HG03469 (cell line): ENCODE data around the gene ANKK1.

Experiments
- ATAC-seq: cut with Tn5 transposase; IDR thresholded peaks from one replicate; pipeline ENCODE4 v1.9.1; 2021; ENCODE audit warnings: mild to moderate bottlenecking, moderate library complexity, moderate number of reproducible peaks; ENCODE audit not compliant: unreplicated experiment

ANKK1 gene, protein sequence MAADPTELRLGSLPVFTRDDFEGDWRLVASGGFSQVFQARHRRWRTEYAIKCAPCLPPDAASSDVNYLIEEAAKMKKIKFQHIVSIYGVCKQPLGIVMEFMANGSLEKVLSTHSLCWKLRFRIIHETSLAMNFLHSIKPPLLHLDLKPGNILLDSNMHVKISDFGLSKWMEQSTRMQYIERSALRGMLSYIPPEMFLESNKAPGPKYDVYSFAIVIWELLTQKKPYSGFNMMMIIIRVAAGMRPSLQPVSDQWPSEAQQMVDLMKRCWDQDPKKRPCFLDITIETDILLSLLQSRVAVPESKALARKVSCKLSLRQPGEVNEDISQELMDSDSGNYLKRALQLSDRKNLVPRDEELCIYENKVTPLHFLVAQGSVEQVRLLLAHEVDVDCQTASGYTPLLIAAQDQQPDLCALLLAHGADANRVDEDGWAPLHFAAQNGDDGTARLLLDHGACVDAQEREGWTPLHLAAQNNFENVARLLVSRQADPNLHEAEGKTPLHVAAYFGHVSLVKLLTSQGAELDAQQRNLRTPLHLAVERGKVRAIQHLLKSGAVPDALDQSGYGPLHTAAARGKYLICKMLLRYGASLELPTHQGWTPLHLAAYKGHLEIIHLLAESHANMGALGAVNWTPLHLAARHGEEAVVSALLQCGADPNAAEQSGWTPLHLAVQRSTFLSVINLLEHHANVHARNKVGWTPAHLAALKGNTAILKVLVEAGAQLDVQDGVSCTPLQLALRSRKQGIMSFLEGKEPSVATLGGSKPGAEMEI

DNA sequence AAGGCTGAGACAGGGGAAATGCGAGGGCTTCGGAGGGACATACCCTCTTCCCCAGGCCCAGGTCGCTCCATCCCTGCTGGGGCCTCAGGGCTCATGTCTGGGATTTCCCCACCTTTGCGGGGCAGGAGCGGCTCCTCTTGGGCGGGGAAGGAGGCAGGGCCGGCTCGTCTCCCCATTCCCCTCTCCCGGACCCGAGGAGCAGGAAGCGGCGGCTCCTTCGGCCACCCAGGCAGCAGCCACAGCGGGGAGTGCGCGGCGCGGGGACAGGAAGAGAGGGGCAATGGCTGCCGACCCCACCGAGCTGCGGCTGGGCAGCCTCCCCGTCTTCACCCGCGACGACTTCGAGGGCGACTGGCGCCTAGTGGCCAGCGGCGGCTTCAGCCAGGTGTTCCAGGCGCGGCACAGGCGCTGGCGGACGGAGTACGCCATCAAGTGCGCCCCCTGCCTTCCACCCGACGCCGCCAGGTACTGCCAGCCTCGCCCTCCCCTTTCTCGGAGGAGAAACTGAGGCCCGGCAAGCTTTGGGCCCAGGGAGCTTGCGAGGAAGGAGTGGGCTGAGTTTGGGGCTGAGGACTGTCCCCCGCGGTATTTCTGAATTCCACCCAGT, at the start of gene ANKK1:
ANKK1 (plus strand) TSS at position 175 of the 607 bp plus-strand sequence; CDS start at position 281, 106 bp downstream.
- ATAC-seq = no peak

DNA sequence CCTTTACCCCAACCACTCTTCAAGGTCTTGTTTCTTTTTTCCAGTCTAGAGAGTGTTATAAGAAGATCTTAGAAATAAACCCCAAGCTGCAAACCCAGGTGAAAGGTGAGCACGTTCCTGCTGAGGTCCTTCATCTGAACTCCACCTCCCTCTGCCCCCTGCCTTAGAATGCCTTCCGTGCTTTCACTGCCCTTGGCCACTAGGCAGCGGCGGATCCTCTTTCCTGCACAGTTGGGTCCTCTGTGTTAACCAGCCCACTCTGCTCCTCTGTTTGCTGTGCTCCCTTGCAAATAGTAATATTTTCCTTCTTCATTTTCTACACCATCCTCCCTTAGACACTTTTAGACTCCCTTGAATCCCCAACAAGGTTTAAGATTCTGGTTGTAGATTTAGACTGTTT, 48.8 kb upstream of the ANKK1 start:
- ATAC-seq = no peak

DNA sequence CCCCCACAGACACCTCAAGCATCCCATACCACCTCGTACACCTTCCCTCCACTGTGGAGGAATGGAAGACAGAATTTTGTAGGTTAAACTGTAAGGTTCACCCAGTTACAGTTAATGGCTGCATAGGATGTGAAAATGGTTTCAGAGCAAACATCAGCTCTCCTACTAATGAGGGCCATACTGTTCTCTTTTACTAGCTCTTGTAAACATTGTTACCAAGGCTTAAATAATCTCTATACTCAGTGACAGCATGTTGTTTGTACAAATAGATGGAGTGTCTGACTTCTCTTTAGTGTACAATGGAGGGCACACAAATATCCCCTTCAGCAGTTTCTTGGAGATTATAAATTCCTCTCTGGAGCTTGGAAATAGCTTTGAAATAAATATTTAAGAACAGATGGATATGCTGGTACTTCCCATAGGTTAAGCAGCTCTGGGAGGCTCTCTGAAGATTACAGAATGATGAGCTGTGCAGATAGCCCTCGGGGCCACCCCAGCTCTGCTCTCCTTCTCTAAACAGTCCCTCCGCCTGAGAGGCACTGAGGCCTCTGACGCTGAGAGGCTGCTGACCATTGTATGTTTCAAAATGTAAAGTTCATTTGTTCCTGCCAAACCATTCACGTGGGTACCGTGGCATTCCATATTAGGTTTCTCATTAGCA, 47.5 kb upstream of the ANKK1 start:
- ATAC-seq = no peak

DNA sequence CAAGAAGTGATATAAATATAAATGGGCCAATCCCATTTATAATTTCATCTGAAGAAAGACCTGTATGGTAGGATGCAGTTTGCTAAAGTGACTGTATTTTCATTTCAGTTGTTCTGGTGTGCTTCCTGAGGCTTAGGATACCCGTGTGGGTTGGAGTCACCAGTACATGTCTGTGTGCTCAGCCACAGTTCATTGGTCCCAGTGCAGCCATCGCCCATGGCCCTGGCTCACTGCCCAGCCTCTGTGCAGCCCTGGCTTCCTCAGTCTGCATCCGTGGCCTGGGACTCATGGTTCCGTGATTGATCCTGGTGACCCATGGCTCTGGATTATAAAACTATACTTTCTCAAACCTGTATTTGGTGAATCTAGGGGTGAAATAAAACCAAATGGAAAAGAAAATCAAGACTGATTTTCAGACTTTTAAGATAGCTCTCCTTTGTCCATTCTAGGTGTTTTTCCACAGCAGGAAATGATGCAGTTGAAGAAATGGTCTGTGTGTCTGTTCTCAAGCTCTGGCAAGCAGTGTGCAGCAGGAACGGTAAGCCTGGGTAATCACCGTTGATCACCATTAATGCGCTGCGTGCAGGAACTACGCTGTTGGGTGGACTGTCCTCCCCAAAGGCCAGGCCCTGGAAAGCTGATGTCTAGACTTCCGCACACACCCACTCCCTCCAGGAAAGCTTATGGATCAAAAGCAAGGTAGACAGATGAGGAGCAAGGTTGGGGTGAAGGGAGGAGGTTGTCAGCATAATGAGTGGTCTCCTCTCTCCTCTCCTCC, 46.0 kb upstream of the ANKK1 start:
- ATAC-seq = no peak

DNA sequence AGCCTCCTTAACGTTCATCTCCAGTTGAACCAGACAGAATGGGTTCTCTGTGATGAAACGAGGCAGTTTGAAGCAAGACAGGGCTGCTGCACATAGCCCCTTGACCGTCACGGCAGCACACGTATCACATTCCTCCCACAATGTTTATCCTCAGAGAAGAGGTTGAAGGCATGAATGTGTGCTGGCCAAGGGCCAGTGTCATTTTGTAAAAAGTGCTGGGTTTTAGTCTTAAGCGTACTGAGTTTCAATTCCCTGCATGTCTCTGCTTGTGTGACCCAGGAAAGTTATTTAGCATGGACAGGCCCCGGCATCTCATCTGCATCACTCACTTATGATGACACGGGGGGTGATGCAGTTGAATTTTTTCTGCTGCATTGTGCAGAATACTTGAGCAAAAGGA, 41.6 kb upstream of the ANKK1 start:
- no peak for ATAC-seq

DNA sequence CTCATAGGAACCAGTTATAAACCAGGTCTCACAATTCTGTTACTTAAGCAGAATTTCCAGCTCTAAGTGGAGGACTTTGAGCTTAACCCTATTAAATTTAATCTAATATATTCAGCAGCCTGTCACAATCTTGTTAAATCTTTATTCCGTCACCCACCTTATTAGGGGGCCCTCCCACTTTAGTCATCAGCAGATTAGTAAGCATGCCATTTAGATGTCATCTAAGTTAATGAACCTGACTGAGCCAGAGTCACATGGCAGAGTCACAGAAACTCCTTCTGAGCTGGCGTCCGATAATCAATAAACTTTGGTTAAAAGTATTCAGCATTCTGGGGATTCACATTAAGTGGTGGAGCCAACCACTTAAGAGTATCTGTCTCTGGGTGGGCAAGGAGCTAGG, 38.1 kb upstream of the ANKK1 start:
- no peak for ATAC-seq

DNA sequence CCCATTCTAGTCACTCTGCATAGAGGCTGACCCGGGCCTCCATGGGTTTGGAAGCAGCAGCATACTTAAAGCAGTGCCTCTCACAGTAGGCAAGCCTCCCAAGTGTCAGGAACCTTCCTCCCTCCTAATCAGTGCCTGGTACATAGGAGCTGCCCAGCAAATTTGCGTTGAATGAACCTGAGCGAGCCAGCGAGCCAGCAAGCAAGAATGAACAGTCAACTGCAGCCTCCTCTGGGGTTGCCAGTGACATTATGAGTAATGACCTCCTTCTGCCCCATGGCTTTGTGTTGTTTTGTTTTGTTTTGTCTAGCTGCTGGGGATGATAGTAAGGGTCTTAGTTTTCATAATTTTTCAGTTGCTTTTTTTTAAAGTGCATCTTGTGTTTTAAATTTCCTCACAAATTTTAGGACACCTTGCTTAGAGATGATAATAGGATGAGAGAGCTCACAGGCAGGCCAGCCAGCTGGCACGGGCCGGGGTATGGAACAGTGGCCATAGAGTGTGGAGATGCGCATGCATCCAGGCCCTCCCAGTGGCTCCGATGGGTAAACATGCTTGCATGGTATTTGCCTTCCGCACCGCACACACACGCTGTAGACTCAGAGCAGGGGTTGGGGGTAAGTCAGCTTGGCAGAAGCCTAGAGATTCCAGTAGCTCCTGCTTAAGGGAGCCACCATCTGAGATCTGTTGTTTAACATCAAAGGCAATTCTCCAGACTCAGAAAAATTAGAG, 37.1 kb upstream of the ANKK1 start:
- no peak for ATAC-seq

DNA sequence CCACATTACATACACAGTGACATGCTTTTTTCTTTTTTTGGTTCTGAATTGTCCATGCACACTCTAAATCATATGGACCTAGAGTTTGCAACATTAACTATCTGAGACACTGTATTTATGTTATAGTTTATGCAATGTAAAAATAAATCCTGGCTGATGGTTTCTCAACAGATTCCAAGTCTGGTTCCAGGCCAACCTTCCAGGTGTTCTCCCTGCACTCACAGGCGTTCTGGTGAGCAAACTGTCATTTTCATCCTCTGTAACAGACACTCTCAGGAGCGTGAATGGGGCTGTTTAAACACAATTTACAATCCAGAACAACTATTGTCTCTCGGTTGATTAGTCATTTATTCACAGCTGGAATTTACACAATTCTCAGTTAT, 36.5 kb upstream of the ANKK1 start:
- no peak for ATAC-seq

DNA sequence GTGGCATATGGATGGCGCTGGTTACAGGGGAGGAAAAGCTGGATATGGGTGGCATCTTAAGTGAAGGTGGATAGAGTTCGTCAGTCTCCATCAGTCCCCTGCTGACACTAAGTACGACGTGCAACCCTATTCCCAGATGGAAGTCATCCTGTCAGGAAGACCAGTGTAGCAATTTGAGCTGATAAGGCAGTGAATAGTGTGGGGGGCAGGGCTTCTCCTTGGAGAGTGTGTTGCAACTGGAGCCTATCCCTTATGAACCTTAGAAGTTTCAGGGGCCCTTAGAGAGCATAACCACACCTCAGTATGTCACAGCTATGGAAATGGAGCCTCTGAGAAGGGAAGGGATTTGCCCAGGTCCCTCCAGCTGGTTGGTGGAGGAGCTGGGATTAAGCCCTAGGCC, 36.1 kb upstream of the ANKK1 start:
- no peak for ATAC-seq

DNA sequence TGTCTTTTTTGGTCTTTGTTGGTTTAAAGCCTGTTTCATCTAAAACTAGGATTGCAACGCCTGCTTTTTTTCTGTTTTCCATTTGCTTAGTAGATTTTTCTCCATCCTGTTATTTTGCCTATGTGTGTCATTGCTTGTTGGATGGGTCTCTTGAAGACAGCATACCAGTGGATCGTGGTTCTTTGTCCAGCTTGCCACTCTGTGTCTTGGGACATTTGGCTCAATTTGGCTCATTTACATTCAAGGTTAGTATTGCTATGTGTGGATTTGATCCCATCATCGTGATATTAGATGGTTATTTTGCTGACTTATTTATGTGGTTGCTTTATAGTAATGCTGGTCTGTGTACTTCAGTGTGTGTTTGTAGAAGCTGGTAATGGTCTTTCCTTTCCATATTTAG, 31.4 kb upstream of the ANKK1 start:
- ATAC-seq = no peak

DNA sequence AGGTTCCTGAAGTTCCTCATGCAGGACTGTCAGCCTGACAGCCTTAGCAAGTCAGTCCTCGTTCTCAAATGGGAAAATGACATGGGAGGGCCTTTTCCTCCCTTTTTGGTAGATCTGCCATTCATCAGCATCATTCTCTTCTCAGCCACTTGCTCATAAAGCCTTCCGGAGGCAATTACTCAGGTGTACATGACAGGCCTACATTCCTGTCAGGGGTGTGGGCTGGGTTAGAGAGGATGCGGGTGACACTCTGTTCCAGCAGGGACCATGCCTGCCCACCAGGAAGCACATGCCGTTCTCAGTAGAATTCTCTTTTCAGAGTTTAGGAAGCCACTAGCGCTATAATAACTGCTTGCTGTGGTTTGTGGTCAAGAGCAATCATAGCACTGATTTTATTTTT, 24.2 kb upstream of the ANKK1 start:
- ATAC-seq = no peak

DNA sequence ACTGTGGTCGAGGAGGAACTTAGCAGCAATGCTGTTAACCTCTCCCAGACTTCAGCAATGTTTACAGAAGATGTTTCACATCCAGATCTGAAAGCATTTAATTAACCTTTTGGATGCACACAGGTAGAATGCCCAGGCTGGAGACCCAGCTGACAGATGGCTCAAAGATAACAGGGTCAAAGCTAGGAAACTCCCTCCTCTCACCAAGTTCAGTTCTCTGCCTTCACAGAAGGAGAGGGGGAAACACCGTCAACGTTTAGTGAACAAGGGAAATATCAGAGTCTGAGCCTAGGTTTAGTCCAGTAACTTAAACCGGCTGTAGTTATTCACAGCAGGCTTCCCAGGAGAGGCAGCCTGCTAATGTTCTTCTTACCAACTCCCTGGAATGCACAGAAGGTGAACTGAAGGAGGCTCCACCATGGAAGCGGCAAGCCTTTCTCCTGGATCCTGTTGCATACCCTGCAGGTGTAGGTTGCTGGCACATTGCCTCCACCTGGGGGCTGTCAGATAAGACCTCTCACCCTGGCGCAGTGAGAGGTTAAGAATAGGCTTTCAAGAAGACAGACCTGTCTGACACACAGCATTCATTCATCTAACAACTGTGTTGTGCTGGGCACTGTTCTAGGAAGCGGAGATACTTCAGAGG, 23.5 kb upstream of the ANKK1 start:
- ATAC-seq = no peak

DNA sequence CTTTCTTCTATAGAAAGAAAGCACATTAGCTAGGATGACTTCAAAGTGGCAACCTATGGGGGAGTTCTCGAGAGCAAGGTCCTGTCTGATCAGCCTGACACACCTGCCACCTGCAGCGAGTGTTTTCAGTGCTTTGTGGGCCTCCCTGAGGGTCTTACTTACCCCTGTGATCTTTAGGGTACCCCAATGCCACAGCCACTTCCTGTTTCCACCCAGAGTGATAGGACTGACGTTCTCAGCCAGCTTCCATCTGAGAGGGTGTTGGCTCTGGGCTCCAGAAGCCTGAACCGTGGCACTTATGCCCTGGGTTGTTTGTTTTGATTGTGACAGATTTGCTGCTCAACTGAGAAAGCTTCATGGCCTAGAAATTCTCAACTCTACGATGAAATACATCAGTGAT, 21.7 kb upstream of the ANKK1 start:
- ATAC-seq = no peak

DNA sequence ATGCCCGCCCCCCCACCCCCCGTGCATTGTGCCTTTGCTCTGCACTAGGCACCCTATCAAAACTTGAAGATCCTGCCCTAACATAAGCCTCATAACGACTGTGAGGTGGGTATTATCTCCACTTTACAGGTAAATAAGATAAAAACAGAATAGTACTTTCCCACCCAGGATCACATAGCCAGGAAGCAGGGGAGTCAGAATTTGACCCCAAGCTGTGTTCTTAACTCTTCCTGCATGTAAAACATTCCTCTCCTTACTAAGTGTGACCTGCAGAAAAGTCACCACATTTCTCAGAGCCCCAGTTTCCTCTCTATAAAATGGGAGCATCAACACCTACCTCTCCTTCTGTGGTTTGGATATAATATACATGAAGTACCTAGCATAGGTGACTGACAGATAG, 18.2 kb upstream of the ANKK1 start:
- ATAC-seq = no peak

DNA sequence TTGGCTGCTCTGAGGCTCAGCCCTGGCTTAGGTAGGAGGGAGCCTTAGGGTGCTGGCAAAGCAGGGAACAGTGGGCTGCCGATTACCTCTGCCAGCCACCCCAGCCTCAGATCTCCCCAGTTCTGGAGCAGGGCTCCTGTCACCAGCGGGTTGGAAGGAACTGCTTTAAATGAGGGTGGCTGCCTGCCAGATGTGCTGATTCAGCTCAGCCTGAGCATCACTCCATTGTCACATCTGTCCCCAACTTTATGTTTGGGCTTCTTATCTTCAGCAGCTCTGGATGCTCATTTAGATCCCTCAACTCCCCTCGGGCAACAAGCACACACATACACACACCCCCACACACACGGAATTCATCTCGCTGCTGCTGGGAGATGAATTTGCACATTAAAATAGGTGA, 16.9 kb upstream of the ANKK1 start:
- ATAC-seq = no peak

DNA sequence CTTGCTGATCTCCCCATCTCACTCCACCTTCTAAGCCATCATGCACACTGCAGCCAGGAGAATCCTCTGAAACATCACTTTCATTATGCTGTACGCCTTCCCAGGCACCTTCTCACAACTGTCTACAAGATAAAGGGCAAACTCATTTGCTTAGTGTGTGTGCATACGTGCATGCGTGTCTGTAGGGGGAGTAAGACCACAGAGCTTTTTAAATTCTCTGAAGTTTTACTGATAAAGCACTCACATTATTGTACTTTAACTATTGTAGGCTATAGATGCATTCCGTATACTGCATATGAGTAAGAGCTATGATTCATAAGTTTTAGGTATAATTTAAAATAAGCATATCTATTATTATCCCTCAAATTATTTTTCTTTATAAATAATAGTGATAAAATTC, 15.3 kb upstream of the ANKK1 start:
- no peak for ATAC-seq

DNA sequence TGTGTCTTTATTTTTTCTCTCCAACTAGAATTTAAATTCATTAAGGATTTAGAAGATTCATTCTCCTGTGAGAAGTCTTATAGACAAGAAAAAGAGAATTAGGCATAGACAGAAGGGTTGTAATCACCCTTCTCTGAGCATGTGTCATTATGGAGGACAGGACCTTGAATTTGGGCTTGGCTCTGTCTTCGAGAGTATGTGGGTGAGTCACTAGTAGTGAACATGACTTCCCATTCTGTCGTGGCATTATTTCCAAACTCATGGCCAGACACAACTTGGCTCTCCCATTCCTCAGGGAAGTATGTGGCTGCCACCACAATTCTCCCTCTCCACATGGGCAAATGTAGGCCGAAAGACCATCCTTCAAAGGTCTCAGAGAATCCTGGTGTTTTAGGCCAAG, 14.3 kb upstream of the ANKK1 start:
- no peak for ATAC-seq

DNA sequence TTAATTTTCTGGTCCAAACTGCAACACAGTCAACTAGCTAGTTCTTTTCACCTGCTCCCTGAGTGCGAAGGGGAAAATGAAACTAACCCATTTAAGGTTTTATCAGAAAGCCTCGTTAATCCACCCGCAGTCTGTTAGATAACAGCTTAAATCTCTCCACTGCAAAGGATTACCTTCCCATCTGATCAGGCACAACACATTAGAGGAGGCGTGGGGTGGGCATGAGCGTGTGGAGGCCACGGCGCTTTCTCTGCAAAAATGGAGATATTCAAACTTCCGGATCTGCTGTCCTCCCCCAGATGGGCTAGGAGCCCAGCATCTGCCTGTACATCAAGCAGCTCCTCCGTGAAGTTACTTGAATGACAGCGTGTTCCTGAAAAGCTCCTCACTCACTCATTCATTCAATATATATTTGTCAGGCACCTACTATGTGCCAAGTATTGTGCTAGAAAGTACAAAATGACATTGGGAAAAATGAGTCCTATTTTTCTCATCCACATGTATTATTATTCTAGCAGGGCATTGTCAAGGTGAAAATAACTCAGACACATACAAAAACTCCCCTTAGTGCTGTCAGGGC, 13.5 kb upstream of the ANKK1 start:
- ATAC-seq = no peak

DNA sequence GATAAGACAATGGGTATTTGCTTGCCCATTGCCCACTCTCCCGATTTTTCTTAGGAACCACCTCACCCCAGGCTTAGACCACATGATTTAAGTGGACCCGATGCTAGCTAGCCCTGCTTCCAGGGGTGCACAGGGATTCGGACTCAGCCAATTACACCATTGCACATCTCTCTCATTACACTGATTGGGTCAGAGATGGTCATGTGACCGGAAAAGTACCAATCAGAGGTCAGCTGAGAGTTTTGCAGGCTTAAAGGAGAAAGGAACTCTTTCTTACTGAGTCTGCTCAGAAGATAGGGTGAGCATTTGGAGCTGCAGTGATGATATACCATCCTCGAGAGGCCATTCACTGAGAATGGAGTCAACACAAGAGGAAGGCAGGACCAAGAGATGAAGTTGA, 12.2 kb upstream of the ANKK1 start:
- no peak for ATAC-seq
